PC-9 (cell line): ENCODE data around the gene PEMT. TPM values are rescaled to one million over a fixed set of nuclear protein-coding genes. Genes with fewer than 3 reads are reported as not detected.

Experiments used
- BruUV-seq: library from RNA; stranded (reverse); fragments of 400-500 nt; replicated peaks from 2 replicates; lab custom pipeline; 2021; lab: Mats Ljungman, UMichigan
- CTCF ChIA-PET: fragments of 300-600 bp; sonication (Branson Sonifier 250); formaldehyde crosslinking; loops from one replicate; lab custom pipeline; 2022; ENCODE audit warnings: antibody characterized with exemption; lab: Charles Lee
- POLR2A ChIA-PET: fragments of 300-600 bp; sonication (Branson Sonifier 250); formaldehyde crosslinking; loops from one replicate; lab custom pipeline; 2022; ENCODE audit warnings: antibody characterized with exemption; ENCODE audit not compliant: unreplicated experiment; lab: Charles Lee
- DNase-seq, 2 experiments: peaks; one replicate each; pipeline versions ENCODE4 v3.0.0 to v3.0.0-alpha.2; 2015 to 2022; ENCODE audit warnings: mixed read lengths in 1 of 2
- H2AFZ ChIP-seq: fragments of 200-600 bp; sonication (generic); 2 replicates; pipeline ENCODE4 v1.8.1; 2017; ENCODE audit warnings: antibody characterized with exemption
- H3F3A ChIP-seq: fragments of 200-600 bp; sonication (generic); 2 replicates; pipeline ENCODE4 v1.8.1; 2017; ENCODE audit warnings: antibody characterized with exemption, mild to moderate bottlenecking, low read depth; ENCODE audit not compliant: insufficient read depth
- H3K27ac ChIP-seq: fragments of 200-600 bp; sonication (generic); 2 replicates; pipeline ENCODE4 v1.6.1; 2016; ENCODE audit warnings: mixed run types
- H3K27me3 ChIP-seq: fragments of 200-600 bp; sonication (generic); 2 replicates; pipeline ENCODE4 v1.6.1; 2016; ENCODE audit warnings: low read depth, mixed run types; ENCODE audit not compliant: insufficient read depth
- H3K36me3 ChIP-seq: fragments of 200-600 bp; sonication (generic); 2 replicates; pipeline ENCODE4 v1.6.1; 2016; ENCODE audit warnings: low read depth, mixed run types
- H3K4me1 ChIP-seq: fragments of 200-600 bp; sonication (generic); replicated peaks from 2 replicates; pipeline ENCODE4 v1.6.1; 2016; ENCODE audit warnings: mixed run types; ENCODE audit not compliant: insufficient read depth
- H3K4me2 ChIP-seq: fragments of 200-600 bp; sonication (generic); 2 replicates; pipeline ENCODE4 v1.6.1; 2017; ENCODE audit warnings: mixed run types
- H3K4me3 ChIP-seq: fragments of 200-600 bp; sonication (generic); 2 replicates; pipeline ENCODE4 v1.6.1; 2016; ENCODE audit warnings: mixed run types
- H3K79me2 ChIP-seq: fragments of 200-600 bp; sonication (generic); 2 replicates; pipeline ENCODE4 v1.6.1; 2017; ENCODE audit warnings: low read depth, mixed run types
- H3K9me2 ChIP-seq: fragments of 200-600 bp; sonication (generic); 2 replicates; pipeline ENCODE4 v1.8.1; 2017; ENCODE audit warnings: mild to moderate bottlenecking; ENCODE audit not compliant: insufficient read depth
- H3K9me3 ChIP-seq: fragments of 200-600 bp; sonication (generic); 2 replicates; pipeline ENCODE4 v1.8.1; 2016; ENCODE audit warnings: low read depth; ENCODE audit not compliant: insufficient read depth
- H4K20me1 ChIP-seq: fragments of 200-600 bp; sonication (generic); 2 replicates; pipeline ENCODE4 v1.8.1; 2017; ENCODE audit not compliant: insufficient read depth
- CTCF ChIP-seq: fragments of 200-600 bp; sonication (generic); conservative IDR thresholded peaks from 2 replicates; pipeline ENCODE4 v1.6.1; 2017; ENCODE audit warnings: mixed run types, antibody characterized with exemption, mild to moderate bottlenecking, moderate library complexity
- EZH2 ChIP-seq: fragments of 200-600 bp; sonication (generic); IDR thresholded peaks from 2 replicates; pipeline ENCODE4 v1.8.0; 2017; ENCODE audit warnings: antibody characterized with exemption, low read depth
- intact Hi-C: fragments of 100-400 bp; cut with micrococcal nuclease; formaldehyde crosslinking; loops from one replicate; pipeline ENCODE4 v1.10.0; 2022; ENCODE audit not compliant: unreplicated experiment
- total RNA-seq: library from RNA; stranded (reverse); gene quantifications from 2 replicates; pipeline ENCODE4 v1.2.3, GENCODE V29; 2021

PEMT gene
- total RNA-seq, 1 experiment from 2014 or later = 61.2 TPM

- Histone ChIP-seq H3K4me3 (no peak overlapping the region), H3K27me3 (no peaks in the 10 kb centered on the region), H4K20me1 (peaks cover 27% of the 10 kb centered on the region; the same call in 1 of the 2 replicates), H3K9me3 (no peaks in the 10 kb centered on the region), H3K4me1 (no peaks in the 10 kb centered on the region), H3K36me3 (no peaks in the 10 kb centered on the region), H3K9me2 (no peaks in the 10 kb centered on the region), H2AFZ (no peak overlapping the region), H3K4me2 (no peak overlapping the region), H3F3A (no peaks in the 10 kb centered on the region), H3K79me2 (no peaks in the 10 kb centered on the region), H3K27ac (no peak overlapping the region)
- ChIA-PET POLR2A (no interaction called here), CTCF (no interaction called here)
- BruUV-seq = no TSS peak
- DNase-seq = no peak
- intact Hi-C loops = no loop called here
- TF ChIP-seq EZH2 (no peak), CTCF (no peak)
Measured at GRCh38 chr17:17546399-17547185, 44.9 kb downstream of the PEMT start.

GRCh38 chr17:17545984-17546383 lies 45.5 kb downstream of the PEMT start:
- CTCF ChIA-PET = no interaction called here
- no peak overlapping the region for H3K4me2 ChIP-seq

More at GRCh38 chr17:17545984-17546383, 45.5 kb downstream of the PEMT start:
- Histone ChIP-seq H3K36me3 (no peaks in the 10 kb centered on the region), H2AFZ (no peak overlapping the region), H3F3A (no peaks in the 10 kb centered on the region), H3K4me3 (no peak overlapping the region), H3K9me2 (no peaks in the 10 kb centered on the region), H3K27me3 (no peaks in the 10 kb centered on the region), H3K9me3 (no peaks in the 10 kb centered on the region), H3K4me1 (no peaks in the 10 kb centered on the region), H3K27ac (no peak overlapping the region), H3K79me2 (no peaks in the 10 kb centered on the region), H4K20me1 (peaks cover 27% of the 10 kb centered on the region; the same call in 1 of the 2 replicates)
- intact Hi-C loops = no loop called here
- no peak for DNase-seq
- no TSS peak for BruUV-seq
- POLR2A ChIA-PET = no interaction called here
- TF ChIP-seq CTCF (no peak), EZH2 (no peak)
